HCT116 (cell line): ENCODE measurements around the gene BEND7.

Experiments
- CTCF ChIP-seq, 3 experiments: fragments of 200-600 bp in 1 of 3; sonication (generic) in 1 of 3; IDR thresholded peaks in 2 of 3; conservative IDR thresholded peaks in 1 of 3; 2 replicates each; pipeline ENCODE4 v1.5.1; 2012 to 2017; ENCODE audit warnings: low read depth in 2 of 3, low read length in 2 of 3, antibody characterized with exemption in 1 of 3, borderline replicate concordance in 1 of 3, control low read depth in 1 of 3, mild to moderate bottlenecking in 1 of 3, mixed read lengths in 1 of 3, mixed run types in 1 of 3, moderate library complexity in 1 of 3; ENCODE audit not compliant: insufficient read depth in 1 of 3
- EZH2 ChIP-seq: fragments of 200-600 bp; sonication (generic); IDR thresholded peaks from 2 replicates; pipeline ENCODE4 v1.6.1; 2017; ENCODE audit warnings: antibody characterized with exemption, mixed run types
- MAX ChIP-seq: IDR thresholded peaks from 2 replicates; pipeline ENCODE4 v1.6.1; 2012
- REST ChIP-seq: IDR thresholded peaks from 2 replicates; pipeline ENCODE4 v1.6.1; 2012; ENCODE audit warnings: low read depth

- TF ChIP-seq CTCF (IDR thresholded peaks at IDR 0.05 in 2 of 3, conservative IDR thresholded peaks at IDR 0.05 in 1 of 3; ENCODE audit: borderline replicate concordance in 1 of 3, insufficient read depth in 1 of 3, low read depth in 2 of 3, low read length in 2 of 3) (no peak), EZH2 (no peak), REST (no peak), MAX (no peak)
Observed at GRCh38 chr10:13437026-13437555, 91.7 kb downstream of the BEND7 start.
